Fibroblast of lung (primary cell): ENCODE results near the gene AKAP14. TPM values are rescaled to one million over a fixed set of nuclear protein-coding genes. Genes with fewer than 3 reads are reported as not detected.
A peak's percentile ranks its signal among the peaks of the same experiment; 100 is the strongest.

Experiments used
- DNase-seq, 2 donors: peaks; one replicate each; pipeline versions ENCODE4 v3.0.0 to v3.0.0-alpha.2; 2010; ENCODE audit warnings: low read depth in 2 of 2
- H2AFZ ChIP-seq: 2 replicates; pipeline ENCODE4 v1.5.1; 2012; ENCODE audit warnings: low read length, control low read depth, inconsistent platforms
- H3K27ac ChIP-seq: 2 replicates; pipeline ENCODE4 v1.5.1; 2011; ENCODE audit warnings: low read length, control low read depth; ENCODE audit not compliant: insufficient read depth
- H3K27me3 ChIP-seq: 2 replicates; pipeline ENCODE4 v1.5.1; 2011; ENCODE audit warnings: mild to moderate bottlenecking, low read length; ENCODE audit not compliant: control insufficient read depth, insufficient read depth
- H3K36me3 ChIP-seq: 2 replicates; pipeline ENCODE4 v1.5.1; 2011; ENCODE audit warnings: low read length; ENCODE audit not compliant: control insufficient read depth, insufficient read depth
- H3K4me1 ChIP-seq: 2 replicates; pipeline ENCODE4 v1.5.1; 2011; ENCODE audit warnings: low read length; ENCODE audit not compliant: control insufficient read depth, insufficient read depth; ENCODE audit errors: extremely low read depth
- H3K4me2 ChIP-seq: 2 replicates; pipeline ENCODE4 v1.5.1; 2011; ENCODE audit warnings: low read length, control low read depth; ENCODE audit not compliant: insufficient read depth; ENCODE audit errors: extremely low read depth
- H3K4me3 ChIP-seq, 4 experiments: fragments of 200-600 bp in 1 of 4; sonication (generic) in 1 of 4; replicated peaks in 1 of 4; 2 replicates each; pipeline ENCODE4 v1.5.1; 2011 to 2016; ENCODE audit warnings: low read length in 4 of 4, low read depth in 3 of 4, mild to moderate bottlenecking in 3 of 4, control low read depth in 2 of 4, inconsistent platforms in 1 of 4, mixed read lengths in 1 of 4; ENCODE audit not compliant: insufficient read depth in 1 of 4; ENCODE audit errors: control extremely low read depth in 1 of 4
- H3K79me2 ChIP-seq: 2 replicates; pipeline ENCODE4 v1.5.1; 2012; ENCODE audit warnings: mild to moderate bottlenecking, low read length, inconsistent platforms; ENCODE audit not compliant: control insufficient read depth, insufficient read depth
- H3K9ac ChIP-seq: 2 replicates; pipeline ENCODE4 v1.5.1; 2011; ENCODE audit warnings: mild to moderate bottlenecking, low read length, control low read depth; ENCODE audit not compliant: insufficient read depth
- H3K9me3 ChIP-seq: 2 replicates; pipeline ENCODE4 v1.5.1; 2012; ENCODE audit warnings: low read depth, low read length; ENCODE audit not compliant: control insufficient read depth, insufficient read depth
- H4K20me1 ChIP-seq: 2 replicates; pipeline ENCODE4 v1.5.1; 2011; ENCODE audit warnings: low read length; ENCODE audit not compliant: control insufficient read depth, insufficient read depth; ENCODE audit errors: extremely low read depth
- CTCF ChIP-seq, 2 donors: IDR thresholded peaks in 1 of 2; conservative IDR thresholded peaks in 1 of 2; 1 replicate in 1 of 2; 2 replicates in 1 of 2; pipeline ENCODE4 v1.5.1; 2011 to 2012; ENCODE audit warnings: low read length in 2 of 2, control low read depth in 1 of 2, inconsistent platforms in 1 of 2, low read depth in 1 of 2, mild to moderate bottlenecking in 1 of 2
- EZH2 ChIP-seq: IDR thresholded peaks from 2 replicates; pipeline ENCODE4 v1.5.1; 2012; ENCODE audit warnings: low read length, control low read depth, mild to moderate bottlenecking; ENCODE audit errors: missing control alignments
- polyA plus RNA-seq, 2 donors: library from polyadenylated mRNA; depleted of rRNA in 1 of 2; stranded (reverse) in 1 of 2; unstranded in 1 of 2; fragments of >200 nt; gene quantifications; 2 replicates each; pipeline ENCODE4 v1.2.1, GENCODE V29; 2011 to 2012; ENCODE audit warnings: missing spikeins in 1 of 2
- total RNA-seq: library from RNA; depleted of rRNA; stranded (reverse); fragments of >200 nt; gene quantifications from 2 replicates; pipeline ENCODE4 v1.2.1, GENCODE V29; 2014

The AKAP14 gene
- total and polyA plus RNA-seq, 2 donors (not counting 1 experiment from before 2014, with no cell fraction given), result not detected

- peak overlapping the region; percentile 50 for H2AFZ ChIP-seq
- H4K20me1 ChIP-seq, result no peaks in the 10 kb centered on the region
- peak; percentile 14 to 19 for DNase-seq
- peak overlapping the region; percentile 89 for H3K27ac ChIP-seq
- no peaks in the 10 kb centered on the region for H3K9me3 ChIP-seq
- peak overlapping the region; percentile 93 for H3K9ac ChIP-seq
- H3K79me2 ChIP-seq, result peaks cover 31% of the 10 kb centered on the region
- peak overlapping the region; percentile 70 to 89 (median 78) for H3K4me3 ChIP-seq
- H3K36me3 ChIP-seq, result no peaks in the 10 kb centered on the region
- TF ChIP-seq CTCF (conservative IDR thresholded peaks at IDR 0.05 in 1 of 2, IDR thresholded peaks at IDR 0.05 in 1 of 2; ENCODE audit: low read depth in 1 of 2, low read length in 2 of 2) (no peak), EZH2 (no peak)
- no peaks in the 10 kb centered on the region for H3K4me1 ChIP-seq
- H3K27me3 ChIP-seq, result no peaks in the 10 kb centered on the region
- peak overlapping the region; percentile 62 for H3K4me2 ChIP-seq
These were observed 25.0 kb upstream of the AKAP14 start for GRCh38 chrX:119870626-119871131.

- Histone ChIP-seq H3K36me3 (no peaks in the 10 kb centered on the region), H3K27me3 (no peaks in the 10 kb centered on the region), H3K9me3 (no peaks in the 10 kb centered on the region), H3K4me2 (peak overlapping the region; percentile 62), H4K20me1 (no peaks in the 10 kb centered on the region), H3K27ac (peak overlapping the region; percentile 89), H3K4me3 (peak overlapping the region; percentile 70 to 89 (median 78)), H2AFZ (peak overlapping the region; percentile 50), H3K9ac (peak overlapping the region; percentile 93), H3K4me1 (no peaks in the 10 kb centered on the region), H3K79me2 (peaks cover 31% of the 10 kb centered on the region)
- peak; percentile 9 to 15 for DNase-seq
- no peak for TF ChIP-seq EZH2
- TF ChIP-seq CTCF (conservative IDR thresholded peaks at IDR 0.05 in 1 of 2, IDR thresholded peaks at IDR 0.05 in 1 of 2; ENCODE audit: low read depth in 1 of 2, low read length in 2 of 2), result no peak
These were observed 24.5 kb upstream of the AKAP14 start for GRCh38 chrX:119871245-119871598.

DNA sequence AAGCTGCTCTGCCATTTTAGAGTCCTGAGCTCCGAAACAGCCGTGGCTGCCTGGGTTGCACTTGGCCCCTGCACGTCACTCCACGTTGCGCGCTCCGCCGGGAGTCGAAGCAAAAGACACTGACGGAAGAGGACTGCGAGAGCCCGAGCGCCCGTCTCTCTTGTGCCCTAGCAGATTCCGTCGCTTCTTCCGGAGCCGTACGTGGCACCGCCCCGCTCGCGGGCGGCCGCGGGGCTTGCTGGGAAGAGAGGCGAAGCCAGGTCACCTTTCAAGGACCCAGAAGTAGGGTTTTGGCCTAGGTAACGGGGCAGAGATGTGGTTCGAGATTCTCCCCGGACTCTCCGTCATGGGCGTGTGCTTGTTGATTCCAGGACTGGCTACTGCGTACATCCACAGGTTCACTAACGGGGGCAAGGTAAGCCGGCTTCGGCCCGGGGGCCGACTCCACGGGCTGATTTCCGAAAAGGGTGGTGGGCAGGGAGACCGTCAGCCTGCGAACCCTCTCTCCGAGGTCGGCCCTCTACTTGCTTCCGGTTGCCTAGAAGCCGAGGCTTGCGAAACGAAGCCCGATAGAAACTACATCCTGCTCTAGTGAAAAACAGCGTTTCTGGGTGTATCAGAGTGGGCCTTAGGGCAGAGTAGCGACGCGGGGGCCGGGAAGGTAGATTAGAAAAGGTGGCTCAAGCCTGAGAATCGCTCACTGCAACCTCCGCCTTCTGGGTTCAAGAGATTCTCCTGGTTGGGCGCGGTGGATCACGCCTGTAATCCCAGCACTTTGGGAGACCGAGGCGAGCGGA, 23.9 kb upstream of the AKAP14 start, which contains the start of the genes NDUFA1 and RNF113A:
NDUFA1 (plus strand) TSS at position 234 of the 797 bp plus-strand sequence; CDS start at position 314, 80 bp downstream.
RNF113A (minus strand) TSS at position 135 of the 797 bp plus-strand sequence; CDS start at position 15, 120 bp downstream.
- H3K4me2 ChIP-seq, result peak within 1 kb of the TSS; percentile 62
- H3K36me3 ChIP-seq, result no peaks in the 10 kb centered on the region
- peak; percentile 82 to 85 for DNase-seq
- no peaks in the 10 kb centered on the region for H4K20me1 ChIP-seq
- H3K4me1 ChIP-seq, result no peaks in the 10 kb centered on the region
- H3K79me2 ChIP-seq, result peaks cover 31% of the 10 kb centered on the region
- H3K27me3 ChIP-seq, result no peaks in the 10 kb centered on the region
- H3K9me3 ChIP-seq, result no peaks in the 10 kb centered on the region
- H3K4me3 ChIP-seq, result peak within 1 kb of the TSS; percentile 70 to 89 (median 78)
- peak within 1 kb of the TSS; percentile 89 for H3K27ac ChIP-seq
- TF ChIP-seq CTCF (conservative IDR thresholded peaks at IDR 0.05 in 1 of 2, IDR thresholded peaks at IDR 0.05 in 1 of 2; ENCODE audit: low read depth in 1 of 2, low read length in 2 of 2) (no peak), EZH2 (no peak)
- peak within 1 kb of the TSS; percentile 93 for H3K9ac ChIP-seq
- H2AFZ ChIP-seq, result peak within 1 kb of the TSS; percentile 80
